ENCODE measurements around the gene SLC34A1. TPM values are rescaled to one million over a fixed set of nuclear protein-coding genes. Genes with fewer than 3 reads are reported as not detected.

The SLC34A1 gene
- total RNA-seq, 1 experiment from 2014 or later = not detected

DNA sequence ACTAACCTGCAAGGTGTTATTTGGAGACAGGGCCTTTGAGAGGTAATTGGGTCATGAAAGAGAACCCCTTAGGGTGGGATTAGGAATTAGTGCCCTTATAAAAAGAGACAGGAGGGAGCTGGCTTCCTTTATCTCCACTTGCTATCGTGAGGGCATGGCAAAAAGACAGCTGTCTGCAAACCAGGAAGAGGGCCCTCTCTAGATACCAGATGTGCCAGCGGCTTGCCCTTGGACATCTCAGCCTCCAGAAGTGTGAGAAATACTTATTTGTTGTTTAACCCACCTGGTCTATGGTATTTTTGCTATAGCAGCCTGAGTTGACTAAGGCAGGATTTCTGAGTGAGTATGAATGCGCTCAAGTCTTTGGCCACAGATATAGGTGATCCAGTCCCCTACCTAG is 27.5 kb upstream of the SLC34A1 start:
- Mint-ChIP-seq H3K36me3 (ENCODE audit: insufficient read depth, unreplicated experiment) (peaks cover 6% of the 10 kb centered on the region), H3K27ac (ENCODE audit: unreplicated experiment) (no peak overlapping the region), H3K9me3 (ENCODE audit: unreplicated experiment) (peaks cover 15% of the 10 kb centered on the region), H3K4me3 (ENCODE audit: unreplicated experiment) (no peak overlapping the region), H3K27me3 (ENCODE audit: insufficient read depth, unreplicated experiment) (no peaks in the 10 kb centered on the region), H3K4me1 (ENCODE audit: low read depth, unreplicated experiment) (peaks cover 9% of the 10 kb centered on the region)
- Histone ChIP-seq H3K4me1 (peaks cover 4% of the 10 kb centered on the region; the same call in 1 of the 2 replicates), H3K27me3 (replicated peaks; ENCODE audit: control insufficient read depth, insufficient read depth, low read length) (no peaks in the 10 kb centered on the region), H3K36me3 (ENCODE audit: control insufficient read depth, insufficient read depth, low read length) (no peaks in the 10 kb centered on the region), H3K9me3 (no peaks in the 10 kb centered on the region), H3K4me3 (ENCODE audit: low read depth, low read length) (no peak overlapping the region)
- intact Hi-C loops (cut with micrococcal nuclease; ENCODE audit: unreplicated experiment) = no loop called here
- TF ChIP-seq, protein P1, sequence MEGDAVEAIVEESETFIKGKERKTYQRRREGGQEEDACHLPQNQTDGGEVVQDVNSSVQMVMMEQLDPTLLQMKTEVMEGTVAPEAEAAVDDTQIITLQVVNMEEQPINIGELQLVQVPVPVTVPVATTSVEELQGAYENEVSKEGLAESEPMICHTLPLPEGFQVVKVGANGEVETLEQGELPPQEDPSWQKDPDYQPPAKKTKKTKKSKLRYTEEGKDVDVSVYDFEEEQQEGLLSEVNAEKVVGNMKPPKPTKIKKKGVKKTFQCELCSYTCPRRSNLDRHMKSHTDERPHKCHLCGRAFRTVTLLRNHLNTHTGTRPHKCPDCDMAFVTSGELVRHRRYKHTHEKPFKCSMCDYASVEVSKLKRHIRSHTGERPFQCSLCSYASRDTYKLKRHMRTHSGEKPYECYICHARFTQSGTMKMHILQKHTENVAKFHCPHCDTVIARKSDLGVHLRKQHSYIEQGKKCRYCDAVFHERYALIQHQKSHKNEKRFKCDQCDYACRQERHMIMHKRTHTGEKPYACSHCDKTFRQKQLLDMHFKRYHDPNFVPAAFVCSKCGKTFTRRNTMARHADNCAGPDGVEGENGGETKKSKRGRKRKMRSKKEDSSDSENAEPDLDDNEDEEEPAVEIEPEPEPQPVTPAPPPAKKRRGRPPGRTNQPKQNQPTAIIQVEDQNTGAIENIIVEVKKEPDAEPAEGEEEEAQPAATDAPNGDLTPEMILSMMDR (IDR thresholded peaks at IDR 0.05; ENCODE audit: insufficient read depth in 1 of 2, low read depth in 1 of 2, low read length in 1 of 2, severe bottlenecking in 1 of 2, unreplicated experiment in 1 of 2) = no peak
- DNase-seq = no peak
- ChIA-PET CTCF (interaction anchor here (0.7 to 1.4 kb wide), 2 partner anchors 14 to 270 kb away, joined by 5 to 9 read pairs; partner anchors contain the start of gene FGFR4), POLR2A (no interaction called here)
- BruUV-seq (replicated peaks) = no TSS peak

GRCh38 chr5:177357146-177357458 is 27.1 kb upstream of the SLC34A1 start:
- TF ChIP-seq, protein P1 (IDR thresholded peaks at IDR 0.05; ENCODE audit: insufficient read depth in 1 of 2, low read depth in 1 of 2, low read length in 1 of 2, severe bottlenecking in 1 of 2, unreplicated experiment in 1 of 2) = no peak
- no peak for DNase-seq
- Histone ChIP-seq H3K36me3 (ENCODE audit: control insufficient read depth, insufficient read depth, low read length) (no peaks in the 10 kb centered on the region), H3K4me3 (ENCODE audit: low read depth, low read length) (no peak overlapping the region), H3K27me3 (replicated peaks; ENCODE audit: control insufficient read depth, insufficient read depth, low read length) (no peaks in the 10 kb centered on the region), H3K4me1 (peaks cover 3% of the 10 kb centered on the region; the same call in 1 of the 2 replicates), H3K9me3 (no peaks in the 10 kb centered on the region)
- intact Hi-C loops (cut with micrococcal nuclease; ENCODE audit: unreplicated experiment) = no loop called here
- no peak overlapping the region for H3K4me3 Mint-ChIP-seq (ENCODE audit: unreplicated experiment)
- ChIA-PET CTCF (interaction anchor here (1.4 kb wide), 1 partner anchor 14 kb away, joined by 9 read pairs; no protein-coding TSS in a partner anchor), POLR2A (no interaction called here)
- no TSS peak for BruUV-seq (replicated peaks)
- H3K27ac Mint-ChIP-seq (ENCODE audit: unreplicated experiment) = no peak overlapping the region
- peaks cover 9% of the 10 kb centered on the region for H3K4me1 Mint-ChIP-seq (ENCODE audit: low read depth, unreplicated experiment)
- H3K36me3 Mint-ChIP-seq (ENCODE audit: insufficient read depth, unreplicated experiment) = peaks cover 2% of the 10 kb centered on the region
- H3K27me3 Mint-ChIP-seq (ENCODE audit: insufficient read depth, unreplicated experiment) = no peaks in the 10 kb centered on the region
- H3K9me3 Mint-ChIP-seq (ENCODE audit: unreplicated experiment) = peaks cover 15% of the 10 kb centered on the region

DNA sequence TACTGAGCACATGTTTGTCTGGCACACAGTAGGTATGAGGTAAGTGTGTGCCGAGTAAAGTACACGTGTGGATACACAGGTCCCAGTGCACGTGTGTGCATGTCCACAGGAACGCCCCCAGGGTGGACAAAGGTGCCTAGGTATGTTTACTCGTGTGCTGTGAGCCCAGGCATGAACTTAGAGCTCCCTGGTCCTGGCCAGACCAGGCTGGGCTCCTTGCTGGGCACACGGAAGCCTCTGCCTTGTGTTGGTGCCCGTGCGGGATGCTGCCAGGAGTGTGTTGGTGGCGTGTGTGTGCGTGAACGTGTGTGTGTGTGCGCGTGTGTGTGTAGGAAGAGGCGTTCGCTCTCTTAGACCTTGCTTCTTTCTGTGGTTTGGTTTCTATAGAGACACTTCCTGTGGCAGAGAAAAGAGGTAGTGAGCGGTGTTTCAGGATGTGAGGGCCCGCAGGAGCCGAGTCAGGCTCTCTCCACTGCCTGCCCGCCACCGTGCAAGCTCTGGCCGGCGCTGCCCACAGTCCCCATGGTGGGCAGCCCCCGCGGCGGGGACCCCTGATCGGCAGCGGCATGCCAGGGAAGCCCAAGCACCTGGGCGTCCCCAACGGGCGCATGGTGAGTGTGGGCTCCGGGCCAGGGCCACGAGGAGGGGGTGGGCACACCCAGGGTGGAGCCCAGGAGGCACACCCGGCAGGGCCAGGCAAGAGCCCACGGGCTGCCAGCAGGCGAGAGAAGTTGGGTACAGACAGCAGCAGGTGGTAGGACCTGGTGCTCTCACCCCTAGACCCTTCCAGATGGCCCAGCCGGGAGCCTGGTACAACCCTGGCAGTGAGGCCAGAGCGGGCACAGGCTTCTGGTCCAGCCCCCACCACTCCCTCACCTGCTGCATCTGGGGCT is 26.5 kb upstream of the SLC34A1 start, which contains the start of gene RGS14:
TSS of gene RGS14 (plus strand) at position 466 of the 893 bp plus-strand sequence. CDS start at position 567, 101 bp downstream.
- no peak within 1 kb of the TSS for H3K4me3 ChIP-seq (ENCODE audit: low read depth, low read length)
- H3K4me1 Mint-ChIP-seq (ENCODE audit: low read depth, unreplicated experiment) = peaks cover 14% of the 10 kb centered on the region
- H3K4me1 ChIP-seq = no peaks in the 10 kb centered on the region
- H3K27me3 Mint-ChIP-seq (ENCODE audit: insufficient read depth, unreplicated experiment) = no peaks in the 10 kb centered on the region
- intact Hi-C loops (cut with micrococcal nuclease; ENCODE audit: unreplicated experiment) = no loop called here
- no peaks in the 10 kb centered on the region for H3K9me3 ChIP-seq
- no peaks in the 10 kb centered on the region for H3K27me3 ChIP-seq (replicated peaks; ENCODE audit: control insufficient read depth, insufficient read depth, low read length)
- no peaks in the 10 kb centered on the region for H3K36me3 ChIP-seq (ENCODE audit: control insufficient read depth, insufficient read depth, low read length)
- TF ChIP-seq, protein P1 (IDR thresholded peaks at IDR 0.05; ENCODE audit: insufficient read depth in 1 of 2, low read depth in 1 of 2, low read length in 1 of 2, severe bottlenecking in 1 of 2, unreplicated experiment in 1 of 2) = no peak
- no peak within 1 kb of the TSS for H3K4me3 Mint-ChIP-seq (ENCODE audit: unreplicated experiment)
- BruUV-seq (replicated peaks) = no TSS peak
- peaks cover 15% of the 10 kb centered on the region for H3K9me3 Mint-ChIP-seq (ENCODE audit: unreplicated experiment)
- no peak within 1 kb of the TSS for H3K27ac Mint-ChIP-seq (ENCODE audit: unreplicated experiment)
- CTCF ChIA-PET = no interaction called here
- H3K36me3 Mint-ChIP-seq (ENCODE audit: insufficient read depth, unreplicated experiment) = no peaks in the 10 kb centered on the region
- DNase-seq = no peak
- POLR2A ChIA-PET = no interaction called here
